Loucy (cell line): ENCODE results near the gene TOP3B.

Experiments used
- H2AFZ ChIP-seq: fragments of 200-600 bp; sonication (generic); 2 replicates; pipeline ENCODE4 v1.6.0; 2016; ENCODE audit warnings: antibody characterized with exemption, mild to moderate bottlenecking, low read length, moderate library complexity
- H3F3A ChIP-seq: fragments of 200-600 bp; 2 replicates; pipeline ENCODE4 v1.6.0; 2016; ENCODE audit warnings: antibody characterized with exemption, low read depth, mild to moderate bottlenecking
- H3K27me3 ChIP-seq: fragments of 200-600 bp; sonication (generic); 2 replicates; pipeline ENCODE4 v1.6.1; 2014; ENCODE audit warnings: low read length, mild to moderate bottlenecking; ENCODE audit not compliant: insufficient read depth, poor library complexity, severe bottlenecking
- H3K36me3 ChIP-seq: fragments of 200-600 bp; sonication (generic); 2 replicates; pipeline ENCODE4 v1.6.1; 2016; ENCODE audit warnings: low read length; ENCODE audit not compliant: insufficient read depth
- H3K4me1 ChIP-seq: fragments of 200-600 bp; sonication (generic); 2 replicates; pipeline ENCODE4 v1.5.1; 2014; ENCODE audit warnings: low read length, mild to moderate bottlenecking; ENCODE audit not compliant: insufficient read depth, poor library complexity, severe bottlenecking
- H3K4me2 ChIP-seq: fragments of 200-600 bp; sonication (generic); 2 replicates; pipeline ENCODE4 v1.6.0; 2014; ENCODE audit warnings: antibody characterized with exemption, low read length, low read depth, mild to moderate bottlenecking; ENCODE audit not compliant: poor library complexity, severe bottlenecking
- H3K4me3 ChIP-seq: fragments of 200-600 bp; sonication (generic); 2 replicates; pipeline ENCODE4 v1.5.1; 2014; ENCODE audit warnings: low read length, mild to moderate bottlenecking, mixed read lengths; ENCODE audit not compliant: poor library complexity, severe bottlenecking
- H3K79me2 ChIP-seq: fragments of 200-600 bp; sonication (generic); 2 replicates; pipeline ENCODE4 v1.6.1; 2014; ENCODE audit warnings: low read length; ENCODE audit not compliant: insufficient read depth
- H3K9ac ChIP-seq: fragments of 200-600 bp; sonication (generic); 2 replicates; pipeline ENCODE4 v1.6.0; 2014; ENCODE audit warnings: mild to moderate bottlenecking, low read depth, low read length, moderate library complexity; ENCODE audit not compliant: poor library complexity, severe bottlenecking
- H3K9me2 ChIP-seq: fragments of 200-600 bp; sonication (generic); replicated peaks from 2 replicates; pipeline ENCODE4 v1.6.1; 2016; ENCODE audit warnings: low read depth, low read length, mixed read lengths
- H3K9me3 ChIP-seq: fragments of 200-600 bp; sonication (generic); 2 replicates; pipeline ENCODE4 v1.6.1; 2014; ENCODE audit warnings: mild to moderate bottlenecking, antibody characterized with exemption, low read length, low read depth; ENCODE audit not compliant: insufficient read depth
- H4K20me1 ChIP-seq: fragments of 200-600 bp; sonication (generic); 2 replicates; pipeline ENCODE4 v1.6.0; 2014; ENCODE audit warnings: antibody characterized with exemption, low read length, mild to moderate bottlenecking; ENCODE audit not compliant: insufficient read depth, poor library complexity, severe bottlenecking
- CTCF ChIP-seq: fragments of 200-600 bp; sonication (generic); conservative IDR thresholded peaks from 2 replicates; pipeline ENCODE4 v1.5.1; 2014; ENCODE audit warnings: mild to moderate bottlenecking, antibody characterized with exemption, low read length
- EZH2phosphoT487 ChIP-seq: fragments of 200-600 bp; IDR thresholded peaks from 2 replicates; pipeline ENCODE4 v1.6.1; 2018; ENCODE audit warnings: antibody characterized with exemption, mild to moderate bottlenecking, moderate library complexity, borderline replicate concordance

TOP3B gene

GRCh38 chr22:21972806-21973205, 9.8 kb downstream of the TOP3B start:
- peaks cover 13% of the 10 kb centered on the region; the same call in 1 of the 2 replicates for H3K36me3 ChIP-seq
- no peak overlapping the region for H3K4me3 ChIP-seq
- H3K79me2 ChIP-seq: no peaks in the 10 kb centered on the region; the same call in 1 of the 2 replicates
- H3K4me1 ChIP-seq: no peaks in the 10 kb centered on the region
- H3F3A ChIP-seq: no peaks in the 10 kb centered on the region
- no peaks in the 10 kb centered on the region for H3K9me2 ChIP-seq
- H3K9me3 ChIP-seq: no peaks in the 10 kb centered on the region
- H4K20me1 ChIP-seq: no peaks in the 10 kb centered on the region
- no peak overlapping the region for H2AFZ ChIP-seq
- H3K27me3 ChIP-seq: no peaks in the 10 kb centered on the region
- no peak for TF ChIP-seq CTCF
- TF ChIP-seq EZH2phosphoT487: no peak
- no peak overlapping the region for H3K4me2 ChIP-seq
- no peak overlapping the region for H3K9ac ChIP-seq

- H3K9me2 ChIP-seq: no peaks in the 10 kb centered on the region
- no peak overlapping the region for H3K4me3 ChIP-seq
- no peak overlapping the region for H2AFZ ChIP-seq
- no peaks in the 10 kb centered on the region for H3F3A ChIP-seq
- no peak overlapping the region for H3K9ac ChIP-seq
- peaks cover 17% of the 10 kb centered on the region; the same call in 1 of the 2 replicates for H3K36me3 ChIP-seq
- no peak overlapping the region for H3K4me2 ChIP-seq
- H3K79me2 ChIP-seq: no peaks in the 10 kb centered on the region; the same call in 1 of the 2 replicates
- H4K20me1 ChIP-seq: no peaks in the 10 kb centered on the region
- no peaks in the 10 kb centered on the region for H3K9me3 ChIP-seq
- H3K4me1 ChIP-seq: no peaks in the 10 kb centered on the region
- H3K27me3 ChIP-seq: no peaks in the 10 kb centered on the region
- TF ChIP-seq CTCF: peak; percentile 93
- no peak for TF ChIP-seq EZH2phosphoT487
Measured at GRCh38 chr22:21972293-21972779, 10.3 kb downstream of the TOP3B start.

GRCh38 chr22:21971858-21972275, 10.7 kb downstream of the TOP3B start:
- no peaks in the 10 kb centered on the region for H3K27me3 ChIP-seq
- no peak overlapping the region for H3K4me3 ChIP-seq
- no peaks in the 10 kb centered on the region for H3K4me1 ChIP-seq
- no peaks in the 10 kb centered on the region for H4K20me1 ChIP-seq
- H2AFZ ChIP-seq: no peak overlapping the region
- no peaks in the 10 kb centered on the region for H3F3A ChIP-seq
- no peak overlapping the region for H3K4me2 ChIP-seq
- H3K36me3 ChIP-seq: peaks cover 22% of the 10 kb centered on the region; the same call in 1 of the 2 replicates
- H3K9me3 ChIP-seq: no peaks in the 10 kb centered on the region
- H3K9me2 ChIP-seq: no peaks in the 10 kb centered on the region
- TF ChIP-seq CTCF: no peak
- TF ChIP-seq EZH2phosphoT487: no peak
- no peak overlapping the region for H3K9ac ChIP-seq
- no peaks in the 10 kb centered on the region; the same call in 1 of the 2 replicates for H3K79me2 ChIP-seq
